ENCODE data around the gene SRPK2.

DNA sequence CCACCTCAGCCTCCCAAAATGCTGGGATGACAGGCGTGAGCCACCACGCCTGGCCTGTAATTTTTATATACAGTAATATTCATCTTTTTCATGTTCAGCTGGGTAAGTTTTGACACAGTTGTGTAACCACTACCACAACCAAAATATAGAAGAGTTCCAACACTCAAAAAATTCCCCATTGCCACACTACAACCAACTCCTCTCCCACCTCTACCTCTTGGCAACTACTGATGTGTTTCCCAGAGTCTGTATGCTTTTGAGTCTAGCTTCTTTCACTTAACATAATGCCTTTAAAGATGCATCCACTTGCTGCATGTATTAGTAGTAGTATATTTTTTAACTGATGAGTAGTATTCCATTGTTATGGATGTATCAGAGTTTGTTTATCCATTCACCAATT, 90.7 kb downstream of the SRPK2 start:
- TF ChIP-seq, protein P1, sequence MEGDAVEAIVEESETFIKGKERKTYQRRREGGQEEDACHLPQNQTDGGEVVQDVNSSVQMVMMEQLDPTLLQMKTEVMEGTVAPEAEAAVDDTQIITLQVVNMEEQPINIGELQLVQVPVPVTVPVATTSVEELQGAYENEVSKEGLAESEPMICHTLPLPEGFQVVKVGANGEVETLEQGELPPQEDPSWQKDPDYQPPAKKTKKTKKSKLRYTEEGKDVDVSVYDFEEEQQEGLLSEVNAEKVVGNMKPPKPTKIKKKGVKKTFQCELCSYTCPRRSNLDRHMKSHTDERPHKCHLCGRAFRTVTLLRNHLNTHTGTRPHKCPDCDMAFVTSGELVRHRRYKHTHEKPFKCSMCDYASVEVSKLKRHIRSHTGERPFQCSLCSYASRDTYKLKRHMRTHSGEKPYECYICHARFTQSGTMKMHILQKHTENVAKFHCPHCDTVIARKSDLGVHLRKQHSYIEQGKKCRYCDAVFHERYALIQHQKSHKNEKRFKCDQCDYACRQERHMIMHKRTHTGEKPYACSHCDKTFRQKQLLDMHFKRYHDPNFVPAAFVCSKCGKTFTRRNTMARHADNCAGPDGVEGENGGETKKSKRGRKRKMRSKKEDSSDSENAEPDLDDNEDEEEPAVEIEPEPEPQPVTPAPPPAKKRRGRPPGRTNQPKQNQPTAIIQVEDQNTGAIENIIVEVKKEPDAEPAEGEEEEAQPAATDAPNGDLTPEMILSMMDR (IDR thresholded peaks at IDR 0.05), result no peak
- no peak for TF ChIP-seq POLR2AphosphoS5 (IDR thresholded peaks at IDR 0.05)
- no peak for TF ChIP-seq POLR2A (IDR thresholded peaks at IDR 0.05)
- TF ChIP-seq EP300 (IDR thresholded peaks at IDR 0.05), result no peak

Data from sigmoid colon (tissue), 4 donors.